ENCODE results near the gene STK4.

DNA sequence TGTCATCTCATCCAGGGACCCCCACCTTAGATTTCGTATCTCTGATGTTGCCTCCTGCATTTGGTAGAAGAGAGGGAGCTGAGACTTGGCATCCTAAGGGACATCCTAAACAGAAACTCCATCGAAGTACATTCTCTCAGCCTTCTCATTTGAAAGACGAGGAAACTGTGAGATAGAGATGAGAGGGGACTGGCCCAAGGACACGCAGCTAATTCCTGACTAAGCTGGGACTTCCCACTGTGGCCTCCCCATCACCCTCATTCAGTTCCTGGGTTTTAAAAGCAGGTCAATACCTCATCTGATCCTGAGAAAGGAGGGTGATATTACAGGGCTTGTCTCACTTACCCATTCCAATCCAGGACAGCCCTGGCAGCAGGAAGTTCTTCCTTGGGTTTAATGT, 149.5 kb downstream of the STK4 start:
- TF ChIP-seq, protein P1, sequence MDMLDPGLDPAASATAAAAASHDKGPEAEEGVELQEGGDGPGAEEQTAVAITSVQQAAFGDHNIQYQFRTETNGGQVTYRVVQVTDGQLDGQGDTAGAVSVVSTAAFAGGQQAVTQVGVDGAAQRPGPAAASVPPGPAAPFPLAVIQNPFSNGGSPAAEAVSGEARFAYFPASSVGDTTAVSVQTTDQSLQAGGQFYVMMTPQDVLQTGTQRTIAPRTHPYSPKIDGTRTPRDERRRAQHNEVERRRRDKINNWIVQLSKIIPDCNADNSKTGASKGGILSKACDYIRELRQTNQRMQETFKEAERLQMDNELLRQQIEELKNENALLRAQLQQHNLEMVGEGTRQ (IDR thresholded peaks at IDR 0.05; ENCODE audit: low read depth, low read length) = no peak
- TF ChIP-seq RCOR1 (IDR thresholded peaks at IDR 0.05; ENCODE audit: insufficient replicate concordance, low read length) (no peak), POLR2A (IDR thresholded peaks at IDR 0.05; ENCODE audit: low read depth, low read length) (no peak), MAZ (IDR thresholded peaks at IDR 0.05; ENCODE audit: borderline replicate concordance, low read depth, low read length) (no peak), CEBPB (IDR thresholded peaks at IDR 0.05; ENCODE audit: low read depth, low read length) (no peak)
